GM12878 (cell line): ENCODE results near the gene LIPM. TPM values are rescaled to one million over a fixed set of nuclear protein-coding genes. Genes with fewer than 3 reads are reported as not detected.

Experiments
- ETV6 ChIP-seq, 2 experiments: fragments of 450-650 bp in 1 of 2; IDR thresholded peaks in 1 of 2; conservative IDR thresholded peaks in 1 of 2; 2 replicates each; pipeline ENCODE4 v1.6.1; 2014; ENCODE audit warnings: antibody characterized with exemption in 1 of 2, borderline replicate concordance in 1 of 2, low read depth in 1 of 2, mild to moderate bottlenecking in 1 of 2, moderate library complexity in 1 of 2
- FOXM1 ChIP-seq: IDR thresholded peaks from 2 replicates; pipeline ENCODE4 v1.6.1; 2012; ENCODE audit warnings: low read depth, mild to moderate bottlenecking, inconsistent platforms, low read length, moderate library complexity
- HDAC6 ChIP-seq: fragments of 200-600 bp; sonication (generic); IDR thresholded peaks from one replicate; pipeline ENCODE4 v1.8.0; 2017; ENCODE audit warnings: antibody characterized with exemption; ENCODE audit not compliant: unreplicated experiment
- NFXL1 ChIP-seq: fragments of 450-650 bp; IDR thresholded peaks from 2 replicates; pipeline ENCODE4 v1.6.1; 2017; ENCODE audit warnings: antibody characterized with exemption, mild to moderate bottlenecking, borderline replicate concordance
- NFYA ChIP-seq: IDR thresholded peaks from 2 replicates; pipeline ENCODE4 v1.6.1; 2011; ENCODE audit warnings: low read depth, mild to moderate bottlenecking, low read length, improper control_type of control experiment, borderline replicate concordance
- NRF1 ChIP-seq: conservative IDR thresholded peaks from 2 replicates; pipeline ENCODE4 v1.6.1; 2011; ENCODE audit warnings: mild to moderate bottlenecking, low read depth, low read length, improper control_type of control experiment
- PML ChIP-seq: IDR thresholded peaks from 2 replicates; pipeline ENCODE4 v1.6.1; 2012; ENCODE audit warnings: low read length, inconsistent platforms
- RAD21 ChIP-seq: IDR thresholded peaks from 2 replicates; pipeline ENCODE4 v1.6.1; 2011; ENCODE audit warnings: mild to moderate bottlenecking, low read depth, low read length, moderate library complexity; ENCODE audit not compliant: insufficient read depth
- RAD51 ChIP-seq: fragments of 450-650 bp; IDR thresholded peaks from 2 replicates; pipeline ENCODE4 v1.6.1; 2016; ENCODE audit warnings: moderate library complexity, mild to moderate bottlenecking, inconsistent platforms
- SPI1 ChIP-seq: IDR thresholded peaks from 2 replicates; pipeline ENCODE4 v1.6.1; 2011; ENCODE audit warnings: low read depth, mild to moderate bottlenecking, low read length, moderate library complexity, borderline replicate concordance; ENCODE audit not compliant: insufficient read depth
- SREBF1 ChIP-seq: IDR thresholded peaks from 2 replicates; pipeline ENCODE4 v1.6.1; 2012; ENCODE audit warnings: mild to moderate bottlenecking, low read length
- SREBF2 ChIP-seq: IDR thresholded peaks from 2 replicates; pipeline ENCODE4 v1.6.1; 2012; ENCODE audit warnings: mild to moderate bottlenecking, low read length
- TAF1 ChIP-seq: IDR thresholded peaks from 2 replicates; pipeline ENCODE4 v1.6.1; 2011; ENCODE audit warnings: mild to moderate bottlenecking, low read depth, low read length, borderline replicate concordance
- WRNIP1 ChIP-seq: IDR thresholded peaks from 2 replicates; pipeline ENCODE4 v1.6.1; 2011; ENCODE audit warnings: low read depth, low read length, improper control_type of control experiment, borderline replicate concordance
- ZNF217 ChIP-seq: fragments of 450-650 bp; IDR thresholded peaks from 2 replicates; pipeline ENCODE4 v1.6.1; 2017; ENCODE audit warnings: antibody characterized with exemption, mild to moderate bottlenecking
- ZNF24 ChIP-seq: fragments of 450-650 bp; IDR thresholded peaks from 2 replicates; pipeline ENCODE4 v1.6.1; 2017; ENCODE audit warnings: antibody characterized with exemption, mild to moderate bottlenecking
- ZNF384 ChIP-seq: IDR thresholded peaks from 2 replicates; pipeline ENCODE4 v1.6.1; 2012; ENCODE audit warnings: low read depth, mild to moderate bottlenecking, low read length, improper control_type of control experiment, borderline replicate concordance
- ZZZ3 ChIP-seq: IDR thresholded peaks from 2 replicates; pipeline ENCODE4 v1.6.1; 2011; ENCODE audit warnings: low read depth; ENCODE audit not compliant: control insufficient read depth, insufficient read length
- polyA plus RNA-seq, 11 experiments: library from polyadenylated mRNA; depleted of rRNA in 4 of 11; unstranded in 6 of 11; stranded (reverse) in 5 of 11; fragments of >200 nt; fragmentation: Nextera tagmentation in 4 of 11; fragmentation: Illumina TruSeq in 1 of 11; extraction: Ambion mirVana in 4 of 11; extraction: Trizol in 1 of 11; gene quantifications; 1 replicate in 1 of 11; 2 replicates in 10 of 11; pipeline versions ENCODE4 v1.2.1 to v1.2.3, GENCODE V29; 2011 to 2016; ENCODE audit warnings: inconsistent platforms in 2 of 11, missing spikeins in 2 of 11, low read depth in 1 of 11
- total RNA-seq, 4 experiments: library from RNA; depleted of rRNA in 3 of 4; stranded (reverse); fragments of >200 nt in 3 of 4; fragmentation: Illumina TruSeq in 1 of 4; extraction: Trizol in 1 of 4; gene quantifications; 2 replicates each; pipeline versions ENCODE4 v1.2.1 to v1.2.3, GENCODE V29; 2013 to 2021
- TF ChIP-seq, protein P1 (sequence below): IDR thresholded peaks from 2 replicates; pipeline ENCODE4 v1.6.1; 2012; ENCODE audit warnings: improper control_type of control experiment, low read depth, low read length; ENCODE audit not compliant: insufficient replicate concordance
- TF ChIP-seq, protein P2 (sequence below): IDR thresholded peaks from 2 replicates; pipeline ENCODE4 v1.6.1; 2012; ENCODE audit warnings: low read depth, low read length, improper control_type of control experiment
- TF ChIP-seq, protein P3 (sequence below): fragments of 450-650 bp; IDR thresholded peaks from 2 replicates; pipeline ENCODE4 v1.6.1; 2016; ENCODE audit warnings: mild to moderate bottlenecking
- TF ChIP-seq, protein P4 (sequence below): IDR thresholded peaks from 2 replicates; pipeline ENCODE4 v1.6.1; 2011; ENCODE audit warnings: mild to moderate bottlenecking, low read depth, low read length, moderate library complexity; ENCODE audit not compliant: insufficient replicate concordance

LIPM gene
- total and polyA plus RNA-seq, 10 of the 15 experiments (the other 5 are each of a cell fraction or from before 2014, with no cell fraction given): not detected

DNA sequence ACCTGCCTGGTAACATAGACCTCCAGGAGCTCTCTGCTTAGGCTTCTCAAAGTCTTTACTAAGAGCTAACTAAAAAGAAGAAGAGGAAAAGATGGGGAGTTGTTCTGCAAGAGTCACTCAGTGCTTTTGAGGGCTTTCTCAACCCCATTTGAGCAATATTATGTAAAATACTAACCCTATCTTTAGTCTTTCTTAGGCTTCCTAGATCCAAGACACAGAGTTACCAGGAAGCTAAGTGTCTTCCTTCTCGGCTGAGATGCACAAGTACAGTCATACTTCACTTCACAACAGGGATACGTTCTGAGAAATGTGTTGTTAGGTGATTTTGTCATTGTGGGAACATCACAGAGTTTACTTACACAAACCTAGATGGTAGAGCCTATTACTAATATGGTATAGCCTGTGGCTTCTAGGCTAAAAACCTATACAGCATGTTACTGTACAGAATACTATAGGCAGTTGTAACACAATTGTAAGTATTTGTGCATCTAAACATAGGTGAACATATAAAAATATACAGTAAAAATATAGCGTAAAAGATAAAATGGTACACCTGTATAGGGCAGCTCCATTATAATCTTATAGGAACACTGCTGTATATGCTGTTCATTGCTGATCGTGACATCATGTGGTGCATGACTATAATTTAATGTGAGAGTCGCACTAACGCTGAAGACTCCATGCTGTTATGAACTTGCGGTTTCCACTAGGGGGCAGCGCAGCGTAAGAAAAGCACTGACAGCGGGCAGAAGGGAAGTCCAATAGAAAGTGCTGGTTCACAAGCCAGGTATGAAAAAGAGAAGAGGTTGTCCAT, 32.8 kb downstream of the LIPM start (continued):
- TF ChIP-seq, protein P1, sequence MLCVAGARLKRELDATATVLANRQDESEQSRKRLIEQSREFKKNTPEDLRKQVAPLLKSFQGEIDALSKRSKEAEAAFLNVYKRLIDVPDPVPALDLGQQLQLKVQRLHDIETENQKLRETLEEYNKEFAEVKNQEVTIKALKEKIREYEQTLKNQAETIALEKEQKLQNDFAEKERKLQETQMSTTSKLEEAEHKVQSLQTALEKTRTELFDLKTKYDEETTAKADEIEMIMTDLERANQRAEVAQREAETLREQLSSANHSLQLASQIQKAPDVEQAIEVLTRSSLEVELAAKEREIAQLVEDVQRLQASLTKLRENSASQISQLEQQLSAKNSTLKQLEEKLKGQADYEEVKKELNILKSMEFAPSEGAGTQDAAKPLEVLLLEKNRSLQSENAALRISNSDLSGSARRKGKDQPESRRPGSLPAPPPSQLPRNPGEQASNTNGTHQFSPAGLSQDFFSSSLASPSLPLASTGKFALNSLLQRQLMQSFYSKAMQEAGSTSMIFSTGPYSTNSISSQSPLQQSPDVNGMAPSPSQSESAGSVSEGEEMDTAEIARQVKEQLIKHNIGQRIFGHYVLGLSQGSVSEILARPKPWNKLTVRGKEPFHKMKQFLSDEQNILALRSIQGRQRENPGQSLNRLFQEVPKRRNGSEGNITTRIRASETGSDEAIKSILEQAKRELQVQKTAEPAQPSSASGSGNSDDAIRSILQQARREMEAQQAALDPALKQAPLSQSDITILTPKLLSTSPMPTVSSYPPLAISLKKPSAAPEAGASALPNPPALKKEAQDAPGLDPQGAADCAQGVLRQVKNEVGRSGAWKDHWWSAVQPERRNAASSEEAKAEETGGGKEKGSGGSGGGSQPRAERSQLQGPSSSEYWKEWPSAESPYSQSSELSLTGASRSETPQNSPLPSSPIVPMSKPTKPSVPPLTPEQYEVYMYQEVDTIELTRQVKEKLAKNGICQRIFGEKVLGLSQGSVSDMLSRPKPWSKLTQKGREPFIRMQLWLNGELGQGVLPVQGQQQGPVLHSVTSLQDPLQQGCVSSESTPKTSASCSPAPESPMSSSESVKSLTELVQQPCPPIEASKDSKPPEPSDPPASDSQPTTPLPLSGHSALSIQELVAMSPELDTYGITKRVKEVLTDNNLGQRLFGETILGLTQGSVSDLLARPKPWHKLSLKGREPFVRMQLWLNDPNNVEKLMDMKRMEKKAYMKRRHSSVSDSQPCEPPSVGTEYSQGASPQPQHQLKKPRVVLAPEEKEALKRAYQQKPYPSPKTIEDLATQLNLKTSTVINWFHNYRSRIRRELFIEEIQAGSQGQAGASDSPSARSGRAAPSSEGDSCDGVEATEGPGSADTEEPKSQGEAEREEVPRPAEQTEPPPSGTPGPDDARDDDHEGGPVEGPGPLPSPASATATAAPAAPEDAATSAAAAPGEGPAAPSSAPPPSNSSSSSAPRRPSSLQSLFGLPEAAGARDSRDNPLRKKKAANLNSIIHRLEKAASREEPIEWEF: no peak
- no peak for TF ChIP-seq RAD51
- no peak for TF ChIP-seq SREBF2
- TF ChIP-seq RAD21: peak; percentile 99
- peak; percentile 69 for TF ChIP-seq SPI1
- TF ChIP-seq ZZZ3: no peak
- TF ChIP-seq NFXL1: no peak
- TF ChIP-seq SREBF1: no peak
- no peak for TF ChIP-seq WRNIP1
- no peak for TF ChIP-seq HDAC6
- TF ChIP-seq FOXM1: peak; percentile 43; the same call in 1 of the 2 replicates
- TF ChIP-seq ZNF24: 0 out of 2 replicates have a peak, but pooled peaks have one; percentile 10
- no peak for TF ChIP-seq ETV6 (conservative IDR thresholded peaks at IDR 0.05 in 1 of 2, IDR thresholded peaks at IDR 0.05 in 1 of 2; ENCODE audit: borderline replicate concordance in 1 of 2, low read depth in 1 of 2)
- TF ChIP-seq ZNF384: no peak
- TF ChIP-seq NFYA: no peak
- TF ChIP-seq, protein P2, sequence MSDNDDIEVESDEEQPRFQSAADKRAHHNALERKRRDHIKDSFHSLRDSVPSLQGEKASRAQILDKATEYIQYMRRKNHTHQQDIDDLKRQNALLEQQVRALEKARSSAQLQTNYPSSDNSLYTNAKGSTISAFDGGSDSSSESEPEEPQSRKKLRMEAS: no peak
- TF ChIP-seq ZNF217: no peak
- no peak for TF ChIP-seq TAF1
- TF ChIP-seq, protein P3, sequence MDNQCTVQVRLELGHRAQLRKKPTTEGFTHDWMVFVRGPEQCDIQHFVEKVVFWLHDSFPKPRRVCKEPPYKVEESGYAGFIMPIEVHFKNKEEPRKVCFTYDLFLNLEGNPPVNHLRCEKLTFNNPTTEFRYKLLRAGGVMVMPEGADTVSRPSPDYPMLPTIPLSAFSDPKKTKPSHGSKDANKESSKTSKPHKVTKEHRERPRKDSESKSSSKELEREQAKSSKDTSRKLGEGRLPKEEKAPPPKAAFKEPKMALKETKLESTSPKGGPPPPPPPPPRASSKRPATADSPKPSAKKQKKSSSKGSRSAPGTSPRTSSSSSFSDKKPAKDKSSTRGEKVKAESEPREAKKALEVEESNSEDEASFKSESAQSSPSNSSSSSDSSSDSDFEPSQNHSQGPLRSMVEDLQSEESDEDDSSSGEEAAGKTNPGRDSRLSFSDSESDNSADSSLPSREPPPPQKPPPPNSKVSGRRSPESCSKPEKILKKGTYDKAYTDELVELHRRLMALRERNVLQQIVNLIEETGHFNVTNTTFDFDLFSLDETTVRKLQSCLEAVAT: peak; percentile 54; the same call in 1 of the 2 replicates
- no peak for TF ChIP-seq NRF1
- no peak for TF ChIP-seq PML
- TF ChIP-seq, protein P4, sequence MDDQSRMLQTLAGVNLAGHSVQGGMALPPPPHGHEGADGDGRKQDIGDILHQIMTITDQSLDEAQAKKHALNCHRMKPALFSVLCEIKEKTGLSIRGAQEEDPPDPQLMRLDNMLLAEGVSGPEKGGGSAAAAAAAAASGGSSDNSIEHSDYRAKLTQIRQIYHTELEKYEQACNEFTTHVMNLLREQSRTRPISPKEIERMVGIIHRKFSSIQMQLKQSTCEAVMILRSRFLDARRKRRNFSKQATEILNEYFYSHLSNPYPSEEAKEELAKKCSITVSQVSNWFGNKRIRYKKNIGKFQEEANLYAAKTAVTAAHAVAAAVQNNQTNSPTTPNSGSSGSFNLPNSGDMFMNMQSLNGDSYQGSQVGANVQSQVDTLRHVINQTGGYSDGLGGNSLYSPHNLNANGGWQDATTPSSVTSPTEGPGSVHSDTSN: no peak
